Activated CD4-positive, alpha-beta T cell treated with anti-CD3 and anti-CD28 coated beads, Interleukin-2, Interleukin-6, amounts not matched to agents 100 ng/mL and 50 ng/mL, durations not matched to agents 16 hours and 8 hours (primary cell): ENCODE results near the gene IDUA.
"Not testable (repeated sequence)": the region's sequence is repeated elsewhere in the genome, so short reads cannot be mapped to it uniquely, and the experiment has no call there.

ENCODE experiments used
- DNase-seq: peaks from one replicate; pipeline ENCODE4 v3.0.0-alpha.2; 2020

The IDUA gene

DNA sequence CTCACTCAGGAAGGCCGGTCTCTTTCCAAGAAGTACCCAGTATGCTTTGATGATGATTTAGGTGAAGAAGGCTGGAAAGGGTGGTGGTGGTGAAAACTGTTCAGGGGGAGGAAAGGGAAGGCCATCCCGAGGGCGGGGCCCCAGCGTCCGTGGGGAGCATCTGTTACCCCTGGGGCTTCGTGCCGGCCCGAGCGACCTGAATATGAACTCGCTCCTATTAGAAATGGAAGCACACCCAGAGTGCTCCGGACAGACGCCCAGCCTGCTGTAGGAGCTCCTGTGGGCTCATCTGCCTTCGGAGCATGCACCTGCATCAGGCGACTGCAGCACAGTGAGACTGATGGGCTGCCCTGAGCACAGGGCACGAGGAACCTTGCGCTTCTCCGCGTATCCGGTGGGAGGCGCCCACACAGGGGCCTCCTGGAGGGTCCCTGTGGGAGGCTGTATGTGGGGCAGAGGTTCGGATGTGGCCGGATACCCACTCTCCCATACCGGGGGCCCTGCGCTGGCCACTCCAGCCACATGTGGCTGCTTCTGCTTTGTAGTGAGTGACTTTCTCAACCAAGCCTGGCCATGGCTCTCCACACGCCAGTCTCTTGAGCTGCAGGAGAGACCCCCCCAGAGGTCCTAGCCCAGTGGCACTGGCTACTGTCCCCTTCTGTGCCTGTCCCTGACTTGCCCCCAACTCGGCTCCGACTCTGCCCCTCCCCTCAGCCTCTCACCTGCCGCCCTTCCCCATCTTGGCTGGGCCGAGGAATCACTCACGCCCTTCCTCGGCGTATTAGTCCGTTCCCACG lies 61.3 kb downstream of the IDUA start:
- no peak for DNase-seq

DNA sequence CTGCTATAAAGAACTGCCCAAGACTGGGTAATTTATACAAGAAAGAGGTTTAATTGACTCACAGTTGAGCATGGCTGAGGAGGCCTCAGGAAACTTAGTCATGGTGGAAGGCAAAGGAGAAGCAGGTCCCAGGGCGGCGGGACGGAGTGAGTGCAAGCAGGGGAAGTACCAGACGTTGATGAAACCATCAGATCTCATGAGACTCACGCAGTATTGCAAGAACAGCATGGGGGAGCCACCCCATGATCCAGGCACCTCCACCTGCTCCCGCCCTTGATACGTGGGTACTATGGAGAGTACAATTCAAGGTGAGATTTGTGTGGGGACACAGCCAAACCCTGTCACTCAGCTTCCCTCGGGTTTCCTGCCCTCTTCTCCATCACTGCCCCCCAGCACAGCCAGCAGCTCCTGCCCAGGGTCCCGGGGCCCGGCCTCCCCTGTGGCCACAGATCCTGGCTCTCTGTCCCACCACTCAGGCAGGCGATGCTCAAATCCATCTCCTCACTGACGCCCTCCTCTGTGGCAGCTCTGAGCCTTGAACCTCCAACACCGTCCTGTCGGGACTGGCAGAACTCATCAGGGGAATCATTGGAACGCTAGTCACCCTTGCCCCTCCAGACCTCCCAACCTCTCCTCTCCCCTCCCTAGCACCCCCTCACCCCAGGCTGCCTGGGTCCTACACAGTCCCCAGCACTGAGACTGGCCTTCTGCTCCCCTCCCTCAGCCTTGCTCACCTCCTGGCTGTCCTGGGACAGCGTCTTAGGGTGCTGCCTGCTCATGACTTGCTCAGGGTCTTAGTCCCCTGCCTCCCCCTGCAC lies 62.1 kb downstream of the IDUA start:
- DNase-seq = no peak

- DNase-seq = no peak
These were observed 62.7 kb downstream of the IDUA start for GRCh38 chr4:1049591-1049905.

DNA sequence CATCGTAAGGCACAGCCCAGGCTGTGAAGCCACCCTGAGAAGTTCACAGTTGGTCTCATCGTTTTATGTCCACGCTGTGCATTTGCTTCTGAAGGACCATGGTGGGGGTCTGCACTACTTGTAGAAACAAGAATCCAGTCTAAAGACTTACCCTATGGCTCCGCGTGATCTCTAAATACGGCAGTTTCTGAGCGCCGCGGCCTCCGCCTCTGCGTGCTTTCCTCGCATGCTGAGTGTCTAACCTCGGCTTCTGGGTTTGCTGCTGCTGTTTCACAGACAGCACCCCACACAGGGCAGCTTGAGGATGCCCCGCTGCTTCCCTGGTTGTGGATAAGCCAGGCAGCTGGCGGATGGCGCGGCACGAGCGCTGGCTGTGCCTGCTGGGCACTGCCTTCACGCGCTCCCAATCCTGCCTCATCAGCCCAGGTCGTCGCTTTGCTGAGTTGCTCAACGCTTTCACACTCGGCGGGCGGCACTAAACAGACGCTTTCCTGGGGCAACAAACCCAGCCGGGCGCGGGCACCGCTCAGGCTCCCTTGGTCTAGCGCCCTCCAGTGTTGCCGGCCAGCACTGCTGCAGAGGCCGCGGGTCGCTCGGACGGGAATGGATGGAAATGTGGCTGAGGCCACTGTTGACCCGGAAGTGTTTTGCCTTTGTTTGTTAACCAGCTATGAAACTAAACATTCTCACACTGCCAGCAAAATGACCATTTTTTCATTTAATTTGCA lies 63.8 kb downstream of the IDUA start:
- no peak for DNase-seq

- DNase-seq = no peak
These were observed 64.6 kb downstream of the IDUA start for GRCh38 chr4:1051472-1051871.

DNA sequence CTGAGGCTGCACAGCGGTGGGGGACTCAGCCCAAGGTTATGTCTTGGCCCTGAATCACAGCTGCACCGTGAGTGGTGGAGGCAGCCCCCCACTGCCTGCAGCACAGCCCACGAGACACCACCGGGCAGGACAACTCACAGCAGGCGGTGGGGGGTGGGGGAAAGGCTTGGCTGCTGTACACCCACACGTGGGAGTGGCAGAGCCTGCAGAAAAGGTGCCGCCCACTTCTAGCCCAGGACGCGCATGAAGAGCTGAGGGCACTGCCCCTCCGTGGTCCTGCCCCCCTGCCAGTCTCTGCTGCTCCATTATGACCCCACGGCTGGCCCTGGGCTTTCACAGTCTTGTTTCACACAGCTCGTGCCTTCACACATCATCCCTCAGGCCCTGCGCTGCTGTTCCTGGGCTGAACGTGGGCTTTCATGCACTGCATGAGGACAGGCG lies 65.4 kb downstream of the IDUA start:
- no peak for DNase-seq

DNA sequence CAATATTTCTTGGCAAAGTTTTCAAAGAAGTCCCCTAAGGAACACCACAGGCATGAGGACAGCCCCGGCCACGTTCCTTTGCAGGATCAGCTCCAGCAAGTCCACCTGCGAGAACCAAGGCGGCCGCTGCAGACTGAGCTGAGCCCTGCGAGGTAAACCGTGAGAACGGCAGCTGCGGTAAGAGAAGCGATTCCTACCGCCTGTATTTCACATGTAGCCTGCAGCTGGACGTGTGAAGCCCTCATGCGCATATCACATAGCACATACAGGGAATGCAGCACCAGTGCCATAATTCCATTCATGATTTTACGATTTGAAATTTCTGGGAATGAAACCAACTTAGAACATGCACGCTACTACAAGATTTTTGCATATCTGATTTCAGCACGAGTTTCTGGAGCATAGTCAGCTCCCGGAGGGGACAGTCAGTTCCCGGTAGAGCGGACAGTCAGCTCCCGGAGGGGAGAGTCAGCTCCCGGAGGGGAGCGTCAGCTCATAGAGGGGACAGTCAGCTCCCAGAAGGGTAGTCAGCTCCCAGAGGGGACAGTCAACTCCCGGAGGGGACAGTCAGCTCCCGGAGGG lies 66.3 kb downstream of the IDUA start:
- DNase-seq = no peak

DNA sequence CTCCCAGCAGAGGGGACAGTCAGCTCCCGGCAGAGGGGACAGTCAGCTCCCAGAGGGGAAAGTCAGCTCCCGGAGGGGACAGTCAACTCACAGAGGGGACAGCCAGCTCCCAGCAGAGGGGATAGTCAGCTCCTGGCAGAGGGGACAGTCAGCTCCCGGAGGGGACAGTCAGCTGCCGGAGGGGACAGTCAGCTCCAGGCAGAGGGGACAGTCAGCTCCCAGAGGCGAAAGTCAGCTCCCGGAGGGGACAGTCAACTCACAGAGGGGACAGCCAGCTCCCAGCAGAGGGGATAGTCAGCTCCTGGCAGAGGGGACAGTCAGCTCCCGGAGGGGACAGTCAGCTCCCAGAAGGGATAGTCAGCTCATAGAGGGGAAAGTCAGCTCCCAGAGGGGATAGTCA lies 67.0 kb downstream of the IDUA start:
- DNase-seq = not testable (repeated sequence)
